Pancreas (tissue), 10 donors: ENCODE results near the gene GALNT17. TPM values are rescaled to one million over a fixed set of nuclear protein-coding genes. Genes with fewer than 3 reads are reported as not detected.
A peak's percentile ranks its signal among the peaks of the same experiment; 100 is the strongest.

Source experiments
- ATAC-seq, 4 donors: fragments of 200-7000 bp; cut with Tn5 transposase; one replicate each; pipeline versions ENCODE4 v1.8.0 to v1.9.1; 2020; ENCODE audit warnings: mild to moderate bottlenecking in 4 of 4, moderate library complexity in 4 of 4
- DNase-seq, 6 donors: peaks; one replicate each; pipeline ENCODE4 v3.0.0-alpha.2; 2020
- FAIRE-seq: peaks from 2 replicates; lab custom pipeline; 2012; peaks lifted over from hg19 to GRCh38; lab: Jason Lieb, UNC
- H3K27ac ChIP-seq, 4 donors: fragments of 200-600 bp; sonication (generic); 1 replicate in 3 of 4; 2 replicates in 1 of 4; pipeline versions ENCODE4 v1.5.0 to v1.8.0; 2020
- H3K27me3 ChIP-seq, 4 donors: fragments of 200-600 bp; one replicate each; pipeline ENCODE4 v1.8.0; 2021
- H3K36me3 ChIP-seq, 3 donors: fragments of 200-600 bp; sonication (generic) in 1 of 3; one replicate each; pipeline versions ENCODE4 v1.5.0 to v1.8.0; 2020 to 2021
- H3K4me1 ChIP-seq, 3 donors: fragments of 200-600 bp; one replicate each; pipeline ENCODE4 v1.8.0; 2021
- H3K4me3 ChIP-seq, 4 donors: fragments of 200-600 bp; sonication (generic) in 2 of 4; one replicate each; pipeline versions ENCODE4 v1.5.0 to v1.8.0; 2020 to 2021
- H3K9me3 ChIP-seq, 4 donors: fragments of 200-600 bp; one replicate each; pipeline ENCODE4 v1.8.0; 2021
- CTCF ChIP-seq, 4 donors: fragments of 200-600 bp; sonication (generic) in 3 of 4; IDR thresholded peaks; one replicate each; pipeline versions ENCODE4 v1.5.0 to v1.8.0; 2021; ENCODE audit warnings: antibody characterized with exemption in 4 of 4
- WGBS, 2 donors: extraction: QIAGEN DNeasy Blood & Tissue Kit; methylation state at CpG; one replicate each; pipeline ENCODE4 v1.1.7; 2013; 5-methylcytosine and 5-hydroxymethylcytosine counted together
- intact Hi-C, 3 donors: fragments of 100-400 bp; cut with DNase I; formaldehyde crosslinking; loops; one replicate each; pipeline versions ENCODE4 v1.11.1 to v1.14.2; 2022
- polyA plus RNA-seq, 2 donors: library from polyadenylated mRNA; stranded (reverse); fragments of 200-250 nt; gene quantifications; one replicate each; pipeline ENCODE4 v1.2.3, GENCODE V29; 2013
- total RNA-seq, 6 donors: library from RNA; stranded (reverse); fragmentation: NEBNext Ultra II Directional in 4 of 6; extraction: Animal tissue kit (Norgen Biotek cat#: 25700) in 4 of 6; gene quantifications; one replicate each; pipeline versions ENCODE4 v1.2.1 to v1.2.4, GENCODE V29; 2021 to 2023
- donor health status: healthy with polysubstance abuse.
- donor health status: DM: no; HTN: no; CAD: no; lungs with moderate emphysema.
- donor health status: DM: no; HTN: no; CAD: no.
- donor health status: control.
- donor health status: control.
- donor health status: Bipolar disorder and iron deficiency.
- donor health status: DM: yes; HTN: yes; CAD: no.
- donor health status: DM: no; HTN: no; CAD: no.
- donor health status: DM: no; HTN: no; CAD: no.
- donor health status: DM: yes; HTN: yes; CAD: no.

The GALNT17 gene
- total and polyA plus RNA-seq, 8 donors = 0.70 to 4.6 (median 2.9) TPM

DNA sequence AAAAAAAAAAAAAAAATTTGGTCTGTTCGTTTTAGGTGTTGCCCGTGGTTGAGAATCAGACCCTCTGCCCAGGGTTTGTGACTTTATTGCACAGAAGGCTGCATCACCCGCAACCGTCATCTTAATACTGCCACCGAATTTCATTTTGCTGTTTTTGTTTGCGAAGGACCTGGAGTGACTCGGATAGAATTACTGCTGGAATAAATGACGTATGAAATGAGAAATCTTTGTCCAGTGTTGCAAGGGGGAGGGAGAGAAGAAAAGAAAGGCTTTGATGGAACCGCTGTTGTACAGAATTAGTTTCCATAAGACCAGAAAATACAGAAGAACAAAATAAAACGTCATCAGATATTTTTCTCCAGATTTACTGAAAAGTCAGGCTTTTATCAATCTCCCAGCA, 103.3 kb downstream of the GALNT17 start:
- Histone ChIP-seq H3K9me3 (no peaks in the 10 kb centered on the region), H3K27me3 (no peaks in the 10 kb centered on the region), H3K4me1 (no peaks in the 10 kb centered on the region), H3K36me3 (no peaks in the 10 kb centered on the region), H3K4me3 (no peak overlapping the region), H3K27ac (no peak overlapping the region)
- no peak for DNase-seq
- intact Hi-C loops = no loop called here
- no peak for TF ChIP-seq CTCF (IDR thresholded peaks at IDR 0.05)
- 87 to 91% methylated on average over 10 of the region's 10 CpGs for WGBS, 2 donors
- no peak for ATAC-seq
- FAIRE-seq = no peak

GRCh38 chr7:71236230-71237105, 104.5 kb downstream of the GALNT17 start:
- 25 to 32% methylated on average over 16 of the region's 16 CpGs for WGBS, 2 donors
- H3K4me1 ChIP-seq = no peaks in the 10 kb centered on the region
- TF ChIP-seq CTCF (IDR thresholded peaks at IDR 0.05) = no peak
- intact Hi-C loops = no loop called here
- no peaks in the 10 kb centered on the region for H3K36me3 ChIP-seq
- H3K9me3 ChIP-seq = no peaks in the 10 kb centered on the region
- no peak for FAIRE-seq
- no peak overlapping the region for H3K4me3 ChIP-seq
- no peak overlapping the region for H3K27ac ChIP-seq
- no peaks in the 10 kb centered on the region for H3K27me3 ChIP-seq
- no peak for DNase-seq
- peak; percentile 32 to 71 (median 45) for ATAC-seq

DNA sequence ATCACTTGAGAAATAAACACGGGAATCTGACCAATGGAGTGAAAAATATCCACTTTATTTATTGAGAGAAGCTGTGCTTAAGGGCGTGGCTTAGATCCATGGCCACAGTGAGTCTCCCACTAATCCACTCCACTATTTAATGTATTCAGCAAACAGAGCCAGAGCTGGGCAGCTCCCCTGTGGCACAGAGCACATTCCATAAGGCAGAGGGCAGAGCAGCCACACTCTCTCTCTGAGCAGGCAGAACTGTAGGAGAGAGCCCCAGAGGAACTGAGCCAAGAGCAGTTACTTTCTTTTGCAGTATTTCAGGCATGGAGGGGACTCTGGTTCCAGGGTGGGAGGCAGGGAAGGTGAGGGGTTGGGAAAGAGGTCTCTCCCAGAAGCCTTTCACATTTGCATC, 106.0 kb downstream of the GALNT17 start:
- peak in 2 of 4 donors; percentile 66 to 86 for ATAC-seq
- intact Hi-C loops = no loop called here
- WGBS, 2 donors = 35 to 62% methylated on average over 2 of the region's 2 CpGs

DNA sequence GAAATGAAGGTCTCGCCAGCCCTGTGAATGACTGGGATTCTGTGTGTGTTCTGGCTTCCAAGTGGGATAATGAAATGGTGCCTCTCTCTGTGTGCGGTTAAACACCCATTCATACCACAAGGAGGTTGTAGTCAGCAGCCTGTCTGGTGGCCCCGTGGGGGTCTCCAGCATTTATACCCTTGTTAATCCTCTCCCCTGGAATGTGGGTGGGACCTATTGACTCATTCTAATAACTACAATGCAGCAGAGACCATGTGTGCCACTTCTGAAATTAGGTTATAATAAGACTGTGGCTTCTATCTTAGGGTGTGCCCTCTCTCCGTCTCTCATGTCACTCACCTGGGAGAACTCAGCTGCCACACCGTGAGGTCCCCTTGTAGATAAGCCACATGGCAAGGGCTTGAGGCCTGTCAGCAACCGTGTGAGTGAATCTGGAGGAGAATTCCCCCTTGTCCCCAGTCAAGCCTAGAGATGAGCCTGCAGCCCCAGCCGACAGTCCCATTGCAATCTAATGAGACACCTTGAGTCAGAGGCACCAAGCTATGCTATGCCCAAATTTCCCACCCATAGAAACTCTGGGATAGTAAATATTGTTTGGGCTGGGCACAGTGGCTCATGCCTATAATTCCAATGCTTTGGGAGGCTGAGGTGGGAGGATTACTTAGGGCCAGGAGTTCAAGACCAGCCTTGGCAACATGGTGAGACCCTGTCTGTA, 106.8 kb downstream of the GALNT17 start:
- Histone ChIP-seq H3K27me3 (no peaks in the 10 kb centered on the region), H3K4me1 (no peaks in the 10 kb centered on the region), H3K36me3 (no peaks in the 10 kb centered on the region), H3K27ac (no peak overlapping the region), H3K4me3 (no peak overlapping the region), H3K9me3 (no peaks in the 10 kb centered on the region)
- FAIRE-seq (no peak), ATAC-seq (no peak), DNase-seq (no peak)
- no peak for TF ChIP-seq CTCF (IDR thresholded peaks at IDR 0.05)
- WGBS, 2 donors = 66 to 71% methylated on average over 7 of the region's 7 CpGs
- intact Hi-C loops = no loop called here

More for the DNA sequence above, 106.0 kb downstream of the GALNT17 start:
- TF ChIP-seq CTCF (IDR thresholded peaks at IDR 0.05) = no peak
- Histone ChIP-seq H3K4me1 (no peaks in the 10 kb centered on the region), H3K9me3 (no peaks in the 10 kb centered on the region), H3K27me3 (no peaks in the 10 kb centered on the region), H3K4me3 (no peak overlapping the region), H3K36me3 (no peaks in the 10 kb centered on the region), H3K27ac (no peak overlapping the region)
- DNase-seq = no peak
- FAIRE-seq = no peak
